CD14-positive monocyte (primary cell): ENCODE measurements around the gene ZNF614. TPM values are rescaled to one million over a fixed set of nuclear protein-coding genes. Genes with fewer than 3 reads are reported as not detected.
A peak's percentile ranks its signal among the peaks of the same experiment; 100 is the strongest.

Source experiments
- DNase-seq, 3 donors: peaks; one replicate each; pipeline ENCODE4 v3.0.0-alpha.2; 2011 to 2022
- H2AFZ ChIP-seq: 2 replicates; pipeline ENCODE4 v1.6.0; 2012; ENCODE audit warnings: mild to moderate bottlenecking, low read depth, low read length, inconsistent platforms; ENCODE audit not compliant: insufficient read depth, poor library complexity, severe bottlenecking
- H3K27ac ChIP-seq, 2 donors: 1 replicate in 1 of 2; 2 replicates in 1 of 2; pipeline ENCODE4 v1.5.1; 2012 to 2013; ENCODE audit warnings: low read length in 2 of 2, control low read depth in 1 of 2, inconsistent platforms in 1 of 2, low read depth in 1 of 2, mild to moderate bottlenecking in 1 of 2
- H3K27me3 ChIP-seq, 2 donors: one replicate each; pipeline versions ENCODE4 v1.6.0 to v1.6.1; 2011 to 2013; ENCODE audit warnings: low read length in 2 of 2; ENCODE audit not compliant: control insufficient read depth in 2 of 2, insufficient read depth in 2 of 2
- H3K36me3 ChIP-seq, 2 donors: replicated peaks in 1 of 2; 1 replicate in 1 of 2; 2 replicates in 1 of 2; pipeline versions ENCODE4 v1.5.1 to v1.6.1; 2012 to 2013; ENCODE audit warnings: low read length in 2 of 2, control low read depth in 1 of 2, inconsistent platforms in 1 of 2, mild to moderate bottlenecking in 1 of 2; ENCODE audit not compliant: insufficient read depth in 2 of 2, control insufficient read depth in 1 of 2
- H3K4me1 ChIP-seq, 2 donors: 1 replicate in 1 of 2; 2 replicates in 1 of 2; pipeline versions ENCODE4 v1.5.1 to v1.6.1; 2012 to 2013; ENCODE audit warnings: low read length in 2 of 2, control low read depth in 1 of 2, inconsistent platforms in 1 of 2, mild to moderate bottlenecking in 1 of 2, moderate library complexity in 1 of 2; ENCODE audit not compliant: insufficient read depth in 2 of 2, control insufficient read depth in 1 of 2
- H3K4me2 ChIP-seq: replicated peaks from 2 replicates; pipeline ENCODE3; 2012; ENCODE audit warnings: low read length, moderate library complexity, mild to moderate bottlenecking; ENCODE audit not compliant: poor library complexity, severe bottlenecking; ENCODE audit errors: extremely low read depth
- H3K4me3 ChIP-seq, 3 experiments: fragments of 200-600 bp in 1 of 3; sonication (generic) in 1 of 3; replicated peaks in 1 of 3; 1 replicate in 2 of 3; 2 replicates in 1 of 3; pipeline ENCODE4 v1.5.1; 2011 to 2013; ENCODE audit warnings: low read length in 3 of 3, mild to moderate bottlenecking in 3 of 3, control low read depth in 2 of 3, low read depth in 2 of 3, inconsistent platforms in 1 of 3, moderate library complexity in 1 of 3
- H3K79me2 ChIP-seq: 2 replicates; pipeline ENCODE4 v1.6.0; 2012; ENCODE audit warnings: mild to moderate bottlenecking, control low read depth, inconsistent platforms, low read length, moderate library complexity; ENCODE audit not compliant: insufficient read depth
- H3K9ac ChIP-seq: 2 replicates; pipeline ENCODE4 v1.6.0; 2017; ENCODE audit warnings: low read length, mild to moderate bottlenecking; ENCODE audit not compliant: insufficient read depth, poor library complexity, severe bottlenecking
- H3K9me3 ChIP-seq, 2 donors: replicated peaks in 1 of 2; 1 replicate in 1 of 2; 2 replicates in 1 of 2; pipeline versions ENCODE4 v1.5.1 to v1.6.1; 2012 to 2013; ENCODE audit warnings: low read length in 2 of 2, control low read depth in 1 of 2; ENCODE audit not compliant: control insufficient read depth in 1 of 2, insufficient read depth in 1 of 2
- H4K20me1 ChIP-seq: 2 replicates; pipeline ENCODE4 v1.6.0; 2012; ENCODE audit warnings: mild to moderate bottlenecking, low read length, control low read depth, moderate library complexity; ENCODE audit not compliant: insufficient read depth
- H3K27ac Mint-ChIP-seq, 7 donors: one replicate each; pipeline ENCODE4 v1.8.0; 2020; ENCODE audit warnings: mild to moderate bottlenecking in 7 of 7, mixed read lengths in 7 of 7, moderate library complexity in 6 of 7, inconsistent platforms in 2 of 7
- H3K27me3 Mint-ChIP-seq, 3 donors: one replicate each; pipeline ENCODE4 v1.8.0; 2021 to 2022; ENCODE audit warnings: low read depth in 3 of 3, mild to moderate bottlenecking in 3 of 3, mixed read lengths in 3 of 3, moderate library complexity in 3 of 3, inconsistent platforms in 1 of 3
- H3K36me3 Mint-ChIP-seq, 2 donors: one replicate each; pipeline ENCODE4 v1.8.0; 2020; ENCODE audit warnings: mixed read lengths in 2 of 2, inconsistent platforms in 1 of 2, mild to moderate bottlenecking in 1 of 2
- H3K4me1 Mint-ChIP-seq: one replicate; pipeline ENCODE4 v1.8.0; 2020; ENCODE audit warnings: mild to moderate bottlenecking, mixed read lengths
- H3K4me3 Mint-ChIP-seq, 2 donors: one replicate each; pipeline ENCODE4 v1.8.0; 2020; ENCODE audit warnings: mild to moderate bottlenecking in 2 of 2, mixed read lengths in 2 of 2, moderate library complexity in 1 of 2
- H3K9me3 Mint-ChIP-seq, 7 donors: one replicate each; pipeline ENCODE4 v1.8.0; 2020 to 2022; ENCODE audit warnings: mixed read lengths in 7 of 7, mild to moderate bottlenecking in 6 of 7, moderate library complexity in 6 of 7, inconsistent platforms in 2 of 7
- WGBS: methylation state at CpG from one replicate; pipeline ENCODE4 v1.1.5; 2013; ENCODE audit warnings: missing lambda C conversion rate; ENCODE audit not compliant: insufficient coverage; 5-methylcytosine and 5-hydroxymethylcytosine counted together
- intact Hi-C, 2 donors: fragments of 100-400 bp; cut with micrococcal nuclease; formaldehyde crosslinking; loops; one replicate each; pipeline versions ENCODE4 v1.15.0 to v1.15.1; 2023
- polyA plus RNA-seq, 3 donors: library from polyadenylated mRNA; depleted of rRNA in 1 of 3; unstranded in 2 of 3; stranded (reverse) in 1 of 3; fragments of 300-500 nt in 2 of 3; fragments of >200 nt in 1 of 3; fragmentation: Illumina TruSeq in 2 of 3; gene quantifications; 1 replicate in 2 of 3; 2 replicates in 1 of 3; pipeline ENCODE4 v1.2.3, GENCODE V29; 2012 to 2021
- TF ChIP-seq, protein P1 (sequence below): fragments of 200-600 bp; IDR thresholded peaks from one replicate; pipeline ENCODE4 v1.8.0; 2022; ENCODE audit warnings: antibody characterized with exemption, mild to moderate bottlenecking

The ZNF614 gene
- polyA plus RNA-seq, 3 donors: 0.65 to 3.1 (median 1.0) TPM

DNA sequence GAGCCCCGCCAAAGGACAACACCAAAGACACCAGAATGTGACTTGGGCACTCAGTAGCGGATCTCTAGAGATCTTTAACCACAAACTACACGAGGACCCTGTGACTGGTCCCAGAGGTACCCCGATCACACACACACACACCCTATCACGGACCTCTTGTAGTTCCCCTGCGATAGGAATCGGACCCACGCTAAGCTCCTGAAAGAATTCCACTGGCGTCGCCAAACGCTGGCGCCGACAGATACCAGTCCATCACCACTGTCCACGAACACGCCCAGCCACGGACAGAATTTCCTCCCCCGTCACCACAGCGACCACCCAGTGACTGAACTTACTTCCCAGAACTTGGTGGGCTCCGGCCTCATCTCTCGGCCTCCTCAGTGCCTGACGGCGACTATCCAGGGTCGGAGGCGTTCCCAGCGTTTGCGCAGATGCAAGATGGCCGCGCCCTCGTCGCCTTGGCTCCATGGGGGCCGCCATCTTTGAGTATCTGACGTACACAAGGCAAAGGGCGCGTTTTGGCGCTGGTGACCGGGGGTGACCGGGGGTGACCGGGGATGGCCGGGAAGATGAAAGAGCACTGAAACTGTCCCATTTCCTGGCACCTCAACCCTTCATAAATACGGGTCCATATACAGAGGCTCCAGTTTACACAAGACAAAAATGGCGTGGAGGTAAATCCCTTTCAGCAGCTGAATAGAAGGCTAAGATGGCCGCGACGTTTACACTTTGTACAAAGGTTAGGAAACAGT lies 20.2 kb downstream of the ZNF614 start, which contains the start of gene ZNF615:
TSS of gene ZNF615 (minus strand) at position 406 of the 752 bp plus-strand sequence. CDS start 4,500 bp downstream, outside the sequence.
- Histone ChIP-seq H3K9ac (peak within 1 kb of the TSS; percentile 80), H2AFZ (peak within 1 kb of the TSS; percentile 99), H3K4me1 (peaks cover 7 to 12% of the 10 kb centered on the region in 2 donors), H3K27me3 (no peaks in the 10 kb centered on the region), H3K9me3 (peaks cover 47 to 72% of the 10 kb centered on the region in 2 donors), H3K79me2 (peaks cover 6% of the 10 kb centered on the region), H3K4me2 (peak within 1 kb of the TSS; percentile 90), H3K4me3 (peak within 1 kb of the TSS; percentile 74 to 84 (median 80)), H3K36me3 (peaks cover 8 to 16% of the 10 kb centered on the region in 2 donors), H3K27ac (peak within 1 kb of the TSS; percentile 72 to 96), H4K20me1 (no peaks in the 10 kb centered on the region)
- Mint-ChIP-seq H3K36me3 (peaks cover 27 to 35% of the 10 kb centered on the region in 2 donors), H3K9me3 (peaks cover 37 to 80% (median 71%) of the 10 kb centered on the region in 7 donors), H3K27ac (peak within 1 kb of the TSS; percentile 92 to 99 (median 98)), H3K4me3 (peak within 1 kb of the TSS; percentile 97 to 98), H3K4me1 (peaks cover 15% of the 10 kb centered on the region), H3K27me3 (peaks cover 0 to 3% (median 2%) of the 10 kb centered on the region in 3 donors)
- 1% methylated on average over 43 of the region's 44 CpGs for WGBS
- intact Hi-C loops: loop anchor here (1.0 to 5.0 kb wide), 3 partner anchors 20 to 39 kb away; partner anchors contain the start of genes ZNF350 (in 1 of the 2), ZNF432 (in 1 of the 2) and ZNF614 (in 1 of the 2)
- TF ChIP-seq, protein P1, sequence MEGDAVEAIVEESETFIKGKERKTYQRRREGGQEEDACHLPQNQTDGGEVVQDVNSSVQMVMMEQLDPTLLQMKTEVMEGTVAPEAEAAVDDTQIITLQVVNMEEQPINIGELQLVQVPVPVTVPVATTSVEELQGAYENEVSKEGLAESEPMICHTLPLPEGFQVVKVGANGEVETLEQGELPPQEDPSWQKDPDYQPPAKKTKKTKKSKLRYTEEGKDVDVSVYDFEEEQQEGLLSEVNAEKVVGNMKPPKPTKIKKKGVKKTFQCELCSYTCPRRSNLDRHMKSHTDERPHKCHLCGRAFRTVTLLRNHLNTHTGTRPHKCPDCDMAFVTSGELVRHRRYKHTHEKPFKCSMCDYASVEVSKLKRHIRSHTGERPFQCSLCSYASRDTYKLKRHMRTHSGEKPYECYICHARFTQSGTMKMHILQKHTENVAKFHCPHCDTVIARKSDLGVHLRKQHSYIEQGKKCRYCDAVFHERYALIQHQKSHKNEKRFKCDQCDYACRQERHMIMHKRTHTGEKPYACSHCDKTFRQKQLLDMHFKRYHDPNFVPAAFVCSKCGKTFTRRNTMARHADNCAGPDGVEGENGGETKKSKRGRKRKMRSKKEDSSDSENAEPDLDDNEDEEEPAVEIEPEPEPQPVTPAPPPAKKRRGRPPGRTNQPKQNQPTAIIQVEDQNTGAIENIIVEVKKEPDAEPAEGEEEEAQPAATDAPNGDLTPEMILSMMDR: no peak
- DNase-seq: peak; percentile 82 to 85 (median 82)

- H3K9me3 Mint-ChIP-seq: peaks cover 36 to 78% (median 69%) of the 10 kb centered on the region in 7 donors
- intact Hi-C loops: loop anchor here in 1 of 2 donors (5.0 kb wide), 1 partner anchor 40 kb away; the partner anchor contains the start of gene ZNF432
- Histone ChIP-seq H3K27me3 (no peaks in the 10 kb centered on the region), H3K36me3 (peaks cover 9 to 21% of the 10 kb centered on the region in 2 donors), H3K9ac (peak overlapping the region; percentile 80), H3K4me2 (peak overlapping the region; percentile 90), H3K27ac (peak overlapping the region in 1 of 2 donors; percentile 96), H3K79me2 (peaks cover 6% of the 10 kb centered on the region), H4K20me1 (no peaks in the 10 kb centered on the region), H2AFZ (peak overlapping the region; percentile 99), H3K4me1 (peaks cover 7 to 12% of the 10 kb centered on the region in 2 donors), H3K4me3 (peak overlapping the region; percentile 74 to 84 (median 80)), H3K9me3 (peaks cover 45 to 72% of the 10 kb centered on the region in 2 donors)
- peak overlapping the region in 6 of 7 donors; percentile 92 to 99 (median 98) for H3K27ac Mint-ChIP-seq
- 17% methylated on average over 9 of the region's 9 CpGs for WGBS
- H3K4me3 Mint-ChIP-seq: peak overlapping the region; percentile 97 to 98
- H3K27me3 Mint-ChIP-seq: peaks cover 0 to 3% (median 2%) of the 10 kb centered on the region in 3 donors
- peaks cover 23 to 34% of the 10 kb centered on the region in 2 donors for H3K36me3 Mint-ChIP-seq
- TF ChIP-seq, protein P1: no peak
- peaks cover 15% of the 10 kb centered on the region for H3K4me1 Mint-ChIP-seq
- DNase-seq: no peak
These were observed 20.8 kb downstream of the ZNF614 start for GRCh38 chr19:52007451-52007805.
